Ascending aorta (tissue), 2 donors: ENCODE measurements around the gene ERGIC3. TPM values are rescaled to one million over a fixed set of nuclear protein-coding genes. Genes with fewer than 3 reads are reported as not detected.
"Not testable (repeated sequence)": the region's sequence is repeated elsewhere in the genome, so short reads cannot be mapped to it uniquely, and the experiment has no call there.

Source experiments
- DNase-seq, 2 donors: peaks; one replicate each; pipeline ENCODE4 v3.0.0-alpha.2; 2019; ENCODE audit warnings: low spot score in 2 of 2
- H3K27ac ChIP-seq, 2 donors: fragments of 200-600 bp; sonication (generic); one replicate each; pipeline ENCODE4 v1.5.1; 2016 to 2017; ENCODE audit warnings: mild to moderate bottlenecking in 1 of 2
- H3K27me3 ChIP-seq: fragments of 200-600 bp; sonication (generic); one replicate; pipeline ENCODE4 v1.5.1; 2017
- H3K36me3 ChIP-seq, 2 donors: fragments of 200-600 bp; sonication (generic); one replicate each; pipeline ENCODE4 v1.5.1; 2016
- H3K4me1 ChIP-seq, 2 donors: fragments of 200-600 bp; sonication (generic); one replicate each; pipeline ENCODE4 v1.5.1; 2016 to 2017; ENCODE audit warnings: mild to moderate bottlenecking in 1 of 2
- H3K4me3 ChIP-seq, 2 donors: fragments of 200-600 bp; sonication (generic); one replicate each; pipeline ENCODE4 v1.5.1; 2016 to 2017; ENCODE audit warnings: mild to moderate bottlenecking in 1 of 2
- H3K9me3 ChIP-seq, 2 donors: fragments of 200-600 bp; sonication (generic); one replicate each; pipeline ENCODE4 v1.5.1; 2016
- intact Hi-C: fragments of 100-400 bp; cut with DNase I; formaldehyde crosslinking; loops from one replicate; pipeline ENCODE4 v1.15.1; 2023
- total RNA-seq: library from RNA; depleted of rRNA; stranded (reverse); fragments of >200 nt; gene quantifications from one replicate; pipeline ENCODE4 v1.1.0, GENCODE V29; 2016
- TF ChIP-seq, protein P1 (sequence below), 3 experiments: fragments of 200-600 bp in 2 of 3; fragments of 450-650 bp in 1 of 3; sonication (generic) in 2 of 3; IDR thresholded peaks; one replicate each; pipeline ENCODE4 v1.5.1; 2016 to 2019; ENCODE audit warnings: antibody characterized with exemption in 3 of 3, mild to moderate bottlenecking in 1 of 3, moderate library complexity in 1 of 3

ERGIC3 gene
- total RNA-seq, 1 donor from 2014 or later, result 67.7 TPM

DNA sequence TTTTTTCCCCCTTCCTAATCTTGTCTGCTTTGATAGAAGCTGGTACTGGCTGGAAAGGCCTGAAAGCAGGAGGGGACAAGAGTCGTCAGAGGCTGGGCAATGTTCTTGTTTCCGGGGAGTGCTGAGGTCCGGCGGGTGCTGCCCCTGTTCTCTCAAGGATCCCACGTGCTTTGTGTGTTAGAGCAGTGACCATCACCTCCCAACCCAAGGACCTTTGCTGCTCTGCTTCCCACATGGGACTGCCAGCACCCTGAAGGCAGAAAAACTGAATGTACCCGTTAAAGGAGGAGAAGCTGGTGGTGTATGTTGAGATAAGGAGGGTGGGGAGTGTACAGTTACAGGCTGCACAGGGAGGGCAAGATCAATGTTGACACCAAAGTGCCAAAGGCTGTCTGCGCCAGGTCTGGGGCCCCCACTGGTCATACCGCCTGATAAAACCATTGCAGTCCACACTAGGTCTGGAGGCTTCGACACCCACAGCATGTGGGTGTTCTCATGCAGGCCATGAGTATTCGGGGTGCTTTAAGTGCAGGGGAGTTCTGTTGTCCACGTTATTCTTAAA is 27.4 kb upstream of the ERGIC3 start:
- no peak for DNase-seq
- intact Hi-C loops, result no loop called here
- peaks cover 25 to 45% of the 10 kb centered on the region in 2 donors for H3K36me3 ChIP-seq
- H3K27ac ChIP-seq, result no peak overlapping the region
- H3K4me1 ChIP-seq, result no peaks in the 10 kb centered on the region
- no peak overlapping the region for H3K4me3 ChIP-seq
- TF ChIP-seq, protein P1, sequence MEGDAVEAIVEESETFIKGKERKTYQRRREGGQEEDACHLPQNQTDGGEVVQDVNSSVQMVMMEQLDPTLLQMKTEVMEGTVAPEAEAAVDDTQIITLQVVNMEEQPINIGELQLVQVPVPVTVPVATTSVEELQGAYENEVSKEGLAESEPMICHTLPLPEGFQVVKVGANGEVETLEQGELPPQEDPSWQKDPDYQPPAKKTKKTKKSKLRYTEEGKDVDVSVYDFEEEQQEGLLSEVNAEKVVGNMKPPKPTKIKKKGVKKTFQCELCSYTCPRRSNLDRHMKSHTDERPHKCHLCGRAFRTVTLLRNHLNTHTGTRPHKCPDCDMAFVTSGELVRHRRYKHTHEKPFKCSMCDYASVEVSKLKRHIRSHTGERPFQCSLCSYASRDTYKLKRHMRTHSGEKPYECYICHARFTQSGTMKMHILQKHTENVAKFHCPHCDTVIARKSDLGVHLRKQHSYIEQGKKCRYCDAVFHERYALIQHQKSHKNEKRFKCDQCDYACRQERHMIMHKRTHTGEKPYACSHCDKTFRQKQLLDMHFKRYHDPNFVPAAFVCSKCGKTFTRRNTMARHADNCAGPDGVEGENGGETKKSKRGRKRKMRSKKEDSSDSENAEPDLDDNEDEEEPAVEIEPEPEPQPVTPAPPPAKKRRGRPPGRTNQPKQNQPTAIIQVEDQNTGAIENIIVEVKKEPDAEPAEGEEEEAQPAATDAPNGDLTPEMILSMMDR (IDR thresholded peaks at IDR 0.05), result no peak
- no peaks in the 10 kb centered on the region for H3K9me3 ChIP-seq
- H3K27me3 ChIP-seq, result no peaks in the 10 kb centered on the region

DNA sequence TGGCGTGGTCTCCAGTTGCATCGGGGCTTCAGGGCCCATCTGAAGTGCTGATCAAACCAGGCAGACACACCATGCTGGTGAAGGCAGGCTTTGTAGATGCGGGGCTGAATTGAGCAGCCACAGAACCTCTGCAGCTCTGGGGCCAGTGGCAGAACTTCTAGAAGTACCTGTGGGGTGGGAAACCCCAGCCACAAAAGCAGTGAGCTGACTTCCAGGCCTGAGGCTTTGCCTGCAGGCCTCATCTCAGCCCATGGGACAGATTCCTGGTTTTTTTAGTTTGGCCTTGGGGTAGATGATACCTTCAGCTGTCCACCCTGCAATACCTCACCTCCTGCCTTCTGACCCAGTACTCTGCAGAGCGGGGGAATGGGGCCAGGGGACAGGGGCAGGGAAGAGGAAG is 26.5 kb upstream of the ERGIC3 start:
- TF ChIP-seq, protein P1 (IDR thresholded peaks at IDR 0.05), result no peak
- intact Hi-C loops, result no loop called here
- peaks cover 16 to 36% of the 10 kb centered on the region in 2 donors for H3K36me3 ChIP-seq

DNA sequence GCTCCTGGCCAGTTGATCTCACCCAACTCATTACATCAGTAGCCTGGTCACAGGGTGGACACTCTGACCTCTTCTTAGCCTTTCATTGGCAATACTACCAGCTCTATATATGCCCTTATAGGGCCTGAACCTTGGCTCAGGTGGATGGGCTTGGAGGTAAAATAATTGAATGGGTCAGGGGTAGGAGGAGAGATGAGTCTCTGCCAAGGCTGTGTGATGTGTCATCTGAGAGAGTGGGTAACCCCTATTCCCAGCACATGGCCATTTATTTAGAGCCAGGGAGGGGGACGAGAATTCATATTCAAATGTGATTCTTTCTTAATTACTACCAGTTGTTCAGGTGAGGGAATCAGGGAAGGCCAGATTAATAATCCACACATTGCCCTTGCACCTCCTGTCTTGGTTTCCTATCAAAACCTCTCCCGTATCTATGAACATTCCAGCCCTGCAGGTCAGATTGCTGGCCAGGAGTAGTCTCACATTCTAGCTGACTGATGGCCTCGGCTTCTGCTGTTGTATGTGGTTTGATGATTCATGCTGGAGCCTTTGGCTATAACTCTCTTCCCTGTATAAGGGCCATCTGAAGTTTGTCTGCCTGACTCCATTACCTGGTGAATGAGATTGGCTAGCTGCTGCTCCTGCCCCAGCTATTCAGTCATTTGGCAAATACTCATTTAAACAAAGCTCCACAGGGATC is 25.8 kb upstream of the ERGIC3 start:
- Histone ChIP-seq H3K27me3 (no peaks in the 10 kb centered on the region), H3K36me3 (peaks cover 11 to 28% of the 10 kb centered on the region in 2 donors), H3K27ac (no peak overlapping the region), H3K9me3 (no peaks in the 10 kb centered on the region), H3K4me3 (no peak overlapping the region), H3K4me1 (no peaks in the 10 kb centered on the region)
- intact Hi-C loops, result no loop called here
- DNase-seq, result no peak
- TF ChIP-seq, protein P1 (IDR thresholded peaks at IDR 0.05), result no peak

More for the DNA sequence above, 26.5 kb upstream of the ERGIC3 start:
- Histone ChIP-seq H3K27me3 (no peaks in the 10 kb centered on the region), H3K27ac (no peak overlapping the region), H3K4me1 (no peaks in the 10 kb centered on the region), H3K9me3 (no peaks in the 10 kb centered on the region), H3K4me3 (no peak overlapping the region)
- no peak for DNase-seq

DNA sequence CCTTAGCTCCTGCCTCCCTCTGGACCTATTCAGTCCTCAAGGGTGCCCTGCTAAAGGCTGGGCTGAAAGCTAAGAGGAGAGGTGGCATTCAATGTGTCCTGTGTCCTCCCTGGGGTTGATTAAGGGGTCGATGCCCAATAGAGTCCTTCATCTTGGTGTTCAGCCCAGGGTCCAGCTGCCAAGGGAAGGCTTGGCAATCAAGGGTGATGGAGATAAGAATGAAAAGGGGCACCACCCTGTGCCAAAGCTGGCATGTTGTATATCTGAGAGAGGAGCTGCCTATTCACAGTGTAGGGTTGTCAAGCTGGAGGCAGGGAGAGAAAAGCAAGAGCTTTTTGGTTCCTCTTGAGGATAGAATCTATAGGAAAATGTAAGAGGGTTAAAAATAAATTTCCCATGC is 24.8 kb upstream of the ERGIC3 start:
- TF ChIP-seq, protein P1 (IDR thresholded peaks at IDR 0.05), result no peak
- no peaks in the 10 kb centered on the region for H3K9me3 ChIP-seq
- H3K4me1 ChIP-seq, result no peaks in the 10 kb centered on the region
- H3K27me3 ChIP-seq, result no peaks in the 10 kb centered on the region
- no peak for DNase-seq
- H3K27ac ChIP-seq, result no peak overlapping the region
- no peak overlapping the region for H3K4me3 ChIP-seq
- H3K36me3 ChIP-seq, result peaks cover 4 to 18% of the 10 kb centered on the region in 2 donors
- intact Hi-C loops, result no loop called here

DNA sequence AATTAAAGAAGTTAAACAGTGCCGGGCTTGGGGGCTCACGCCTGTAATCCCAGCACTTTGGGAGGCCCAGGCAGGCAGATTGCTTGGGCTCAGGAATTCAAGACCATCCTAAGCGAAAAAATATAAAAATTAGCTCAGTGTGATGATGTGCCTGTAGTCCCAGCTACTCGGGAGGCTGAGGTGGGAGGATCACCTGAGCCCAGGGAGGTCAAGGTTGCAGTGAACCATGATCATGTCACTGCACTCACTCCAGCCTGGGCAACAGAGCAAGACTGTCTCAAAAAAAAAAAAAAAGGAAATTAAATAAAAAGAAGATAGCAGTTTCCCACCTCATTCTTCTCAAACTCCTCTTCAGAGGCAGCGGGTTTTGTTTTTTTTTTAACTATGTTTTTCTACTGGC is 24.1 kb upstream of the ERGIC3 start:
- intact Hi-C loops, H3K27ac ChIP-seq, H3K4me3 ChIP-seq, H3K27me3 ChIP-seq, H3K4me1 ChIP-seq, DNase-seq, H3K9me3 ChIP-seq: not testable (repeated sequence)
- peaks cover 2 to 12% of the 10 kb centered on the region in 2 donors for H3K36me3 ChIP-seq

DNA sequence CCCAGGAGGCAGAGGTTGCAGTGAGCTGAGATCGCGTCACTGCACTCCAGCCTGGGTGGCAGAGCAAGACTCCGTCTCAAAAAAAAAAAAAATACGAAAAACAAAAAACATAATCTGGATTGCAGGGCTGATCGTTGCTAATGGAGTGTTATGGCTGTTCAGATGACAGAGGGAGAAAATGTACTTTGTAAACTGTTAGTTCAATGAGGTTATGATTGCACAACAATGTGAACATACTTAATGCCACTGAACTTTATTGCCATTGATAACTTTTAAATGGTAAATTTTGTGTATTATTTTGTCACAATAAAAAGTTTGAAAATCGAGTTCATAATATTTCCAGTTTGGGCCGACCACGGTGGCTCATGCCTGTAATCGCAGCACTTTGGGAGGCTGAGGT is 22.9 kb upstream of the ERGIC3 start:
- no peak for DNase-seq
- Histone ChIP-seq H3K4me3 (no peak overlapping the region), H3K4me1 (no peaks in the 10 kb centered on the region), H3K27ac (no peak overlapping the region), H3K36me3 (peaks cover 0 to 6% of the 10 kb centered on the region in 2 donors), H3K27me3 (no peaks in the 10 kb centered on the region), H3K9me3 (no peaks in the 10 kb centered on the region)
- intact Hi-C loops, result no loop called here
- TF ChIP-seq, protein P1 (IDR thresholded peaks at IDR 0.05), result no peak
